IMR-90 (cell line): ENCODE data around the gene HIRA. TPM values are rescaled to one million over a fixed set of nuclear protein-coding genes. Genes with fewer than 3 reads are reported as not detected.

Experiments used
- microRNA-seq, 2 experiments: library from miRNA; stranded (forward) in 1 of 2; unstranded in 1 of 2; fragments of 10-50 nt in 1 of 2; fragments of <30 nt in 1 of 2; gene quantifications in 1 of 2; microRNA quantifications in 1 of 2; one replicate each; pipeline versions ENCODE3 to v1.1.0; 2013 to 2020; ENCODE audit not compliant: insufficient read depth in 1 of 2, insufficient read length in 1 of 2, unreplicated experiment in 1 of 2
- polyA plus RNA-seq, 3 experiments: library from polyadenylated mRNA; depleted of rRNA; stranded (reverse); fragments of >200 nt; gene quantifications; 2 replicates each; pipeline ENCODE4 v1.2.3, GENCODE V29; 2012; ENCODE audit warnings: low replicate concordance in 1 of 3
- small RNA-seq, 5 experiments: library from RNA; depleted of rRNA; stranded (forward); fragments of <200 nt; gene quantifications; one replicate each; pipeline ENCODE3, GENCODE V24; 2012
- total RNA-seq: library from RNA; depleted of rRNA; stranded (reverse); fragments of >200 nt; gene quantifications from 2 replicates; pipeline ENCODE4 v1.2.3, GENCODE V29; 2012; rRNA removed

HIRA gene
- total and polyA plus RNA-seq, 2 of the 4 experiments (the other 2 are of a cell fraction): 14.5 to 24.2 TPM

Small RNAs within 50 kb of the gene (microRNA-seq; reads per million reads assigned to microRNA genes)
- not detected for gene RN7SL168P (ENCODE audit: insufficient read depth, insufficient read length)

Small RNAs within 50 kb of the gene (small RNA-seq; reads per million reads assigned to genes)
- 0 reads per million in 5 experiments for gene RN7SL168P

Other genes starting within 250 kb of the HIRA start
- 7.5 and 8.1 TPM in 2 replicates for gene CLTCL1, start 140.0 kb downstream of the HIRA start, total RNA-seq
- 6.1 and 6.2 TPM in 2 replicates for gene CLTCL1, start 140.0 kb downstream of the HIRA start, polyA plus RNA-seq (2012; rRNA removed)
- gene MRPL40, start 812 bp upstream of the HIRA start, total RNA-seq: 37.5 and 48.9 TPM in 2 replicates
- 36.7 and 38.0 TPM in 2 replicates for gene MRPL40, start 812 bp upstream of the HIRA start, polyA plus RNA-seq (2012; rRNA removed)
- 8.2 and 9.2 TPM in 2 replicates for gene C22orf39, start 16.0 kb upstream of the HIRA start, total RNA-seq
- 8.9 and 10.2 TPM in 2 replicates for gene C22orf39, start 16.0 kb upstream of the HIRA start, polyA plus RNA-seq (2012; rRNA removed)
- gene UFD1, start 47.5 kb upstream of the HIRA start, total RNA-seq: 138 and 152 TPM in 2 replicates
- gene UFD1, start 47.5 kb upstream of the HIRA start, polyA plus RNA-seq (2012; rRNA removed): 149 and 153 TPM in 2 replicates
- gene CDC45, start 48.2 kb upstream of the HIRA start, total RNA-seq: 37.5 and 44.6 TPM in 2 replicates
- 20.0 and 22.7 TPM in 2 replicates for gene CDC45, start 48.2 kb upstream of the HIRA start, polyA plus RNA-seq (2012; rRNA removed)
- gene CLDN5, start 92.7 kb upstream of the HIRA start, total RNA-seq: under 0.01 and 0.18 TPM in 2 replicates
- gene CLDN5, start 92.7 kb upstream of the HIRA start, polyA plus RNA-seq (2012; rRNA removed): 0.17 and 0.21 TPM in 2 replicates